WERI-Rb-1 (cell line): ENCODE results near the gene TCP11L1.

Experiments used
- DNase-seq: peaks from one replicate; pipeline ENCODE4 v3.0.0-alpha.2; 2020
- H3K27ac ChIP-seq: fragments of 250-450 bp; sonication (Bioruptor Pico); 2 replicates; pipeline ENCODE4 v1.5.1; 2020; ENCODE audit warnings: mild to moderate bottlenecking, moderate library complexity
- H3K27me3 ChIP-seq: fragments of 250-450 bp; sonication (Bioruptor Pico); 2 replicates; pipeline ENCODE4 v1.5.1; 2021; ENCODE audit warnings: mild to moderate bottlenecking, low read depth, moderate library complexity; ENCODE audit not compliant: insufficient read depth, severe bottlenecking
- H3K36me3 ChIP-seq: fragments of 250-450 bp; sonication (Bioruptor Pico); 2 replicates; pipeline ENCODE4 v1.5.1; 2020; ENCODE audit warnings: mild to moderate bottlenecking, moderate library complexity
- H3K4me3 ChIP-seq: 2 replicates; pipeline ENCODE4 v1.5.1; 2011; ENCODE audit warnings: low read depth, mild to moderate bottlenecking, control low read depth, low read length
- H3K9me3 ChIP-seq: fragments of 250-450 bp; sonication (Bioruptor Pico); 2 replicates; pipeline ENCODE4 v1.5.1; 2021; ENCODE audit warnings: mild to moderate bottlenecking, moderate library complexity; ENCODE audit not compliant: severe bottlenecking
- TF ChIP-seq, protein P1 (sequence below): IDR thresholded peaks from 2 replicates; pipeline ENCODE4 v1.5.1; 2011; ENCODE audit warnings: low read depth, mild to moderate bottlenecking, control low read depth, inconsistent platforms, low read length

Gene TCP11L1

DNA sequence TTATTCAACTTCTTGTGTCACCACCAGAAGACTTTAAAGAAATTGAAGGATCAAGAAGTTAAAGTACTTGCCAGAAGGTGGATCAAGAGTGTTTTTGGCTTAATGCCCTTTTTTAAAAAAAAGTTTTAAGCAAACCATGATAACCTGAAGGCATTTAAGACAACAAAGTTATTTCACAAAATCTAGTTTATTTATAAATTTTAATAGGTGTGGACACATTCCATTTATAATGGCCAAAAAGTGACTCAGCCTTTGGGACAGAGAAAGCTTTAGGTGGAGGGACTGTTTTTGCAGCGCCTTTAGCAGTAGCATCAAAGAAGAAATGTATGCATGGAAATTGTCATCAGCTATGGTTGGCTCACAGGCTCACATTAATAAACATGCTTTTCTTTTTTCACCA is 17.9 kb downstream of the TCP11L1 start:
- peaks cover 27% of the 10 kb centered on the region for H3K36me3 ChIP-seq
- no peak for DNase-seq
- H3K4me3 ChIP-seq, result no peak overlapping the region
- H3K27me3 ChIP-seq, result no peaks in the 10 kb centered on the region
- TF ChIP-seq, protein P1, sequence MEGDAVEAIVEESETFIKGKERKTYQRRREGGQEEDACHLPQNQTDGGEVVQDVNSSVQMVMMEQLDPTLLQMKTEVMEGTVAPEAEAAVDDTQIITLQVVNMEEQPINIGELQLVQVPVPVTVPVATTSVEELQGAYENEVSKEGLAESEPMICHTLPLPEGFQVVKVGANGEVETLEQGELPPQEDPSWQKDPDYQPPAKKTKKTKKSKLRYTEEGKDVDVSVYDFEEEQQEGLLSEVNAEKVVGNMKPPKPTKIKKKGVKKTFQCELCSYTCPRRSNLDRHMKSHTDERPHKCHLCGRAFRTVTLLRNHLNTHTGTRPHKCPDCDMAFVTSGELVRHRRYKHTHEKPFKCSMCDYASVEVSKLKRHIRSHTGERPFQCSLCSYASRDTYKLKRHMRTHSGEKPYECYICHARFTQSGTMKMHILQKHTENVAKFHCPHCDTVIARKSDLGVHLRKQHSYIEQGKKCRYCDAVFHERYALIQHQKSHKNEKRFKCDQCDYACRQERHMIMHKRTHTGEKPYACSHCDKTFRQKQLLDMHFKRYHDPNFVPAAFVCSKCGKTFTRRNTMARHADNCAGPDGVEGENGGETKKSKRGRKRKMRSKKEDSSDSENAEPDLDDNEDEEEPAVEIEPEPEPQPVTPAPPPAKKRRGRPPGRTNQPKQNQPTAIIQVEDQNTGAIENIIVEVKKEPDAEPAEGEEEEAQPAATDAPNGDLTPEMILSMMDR, result no peak
- no peaks in the 10 kb centered on the region for H3K9me3 ChIP-seq
- no peak overlapping the region for H3K27ac ChIP-seq

DNA sequence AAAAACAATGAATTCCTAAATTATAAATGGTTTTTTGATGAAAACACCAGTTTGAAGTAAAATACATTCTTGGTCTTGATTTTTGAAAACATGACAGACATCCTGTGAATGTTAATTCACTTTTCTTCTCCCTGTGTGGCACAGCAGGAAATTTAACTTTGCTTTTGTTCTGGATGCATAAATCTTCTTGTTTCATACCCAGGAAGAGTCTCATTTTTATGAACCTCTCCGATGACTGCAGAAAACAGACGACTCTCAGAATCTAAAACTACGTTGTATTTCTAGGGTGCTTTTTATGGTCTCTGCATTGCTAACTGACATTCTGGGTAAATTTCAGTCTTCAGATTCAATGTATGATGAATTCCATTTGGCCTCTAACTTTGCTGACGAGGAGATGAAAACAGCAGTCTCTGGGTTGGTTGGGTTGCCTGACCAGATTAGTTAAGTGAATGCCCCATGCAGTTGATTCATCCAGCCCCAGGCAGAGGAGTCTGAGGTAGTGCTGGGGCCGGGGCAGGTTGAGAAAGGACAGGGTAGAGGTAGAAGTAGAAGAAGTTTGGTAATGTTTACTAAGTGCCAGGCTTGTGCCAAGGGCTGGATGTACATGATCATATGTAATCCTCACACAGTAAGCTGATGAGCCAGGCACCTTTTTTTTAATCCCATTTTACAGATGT is 20.1 kb downstream of the TCP11L1 start:
- no peak overlapping the region for H3K4me3 ChIP-seq
- H3K36me3 ChIP-seq, result peaks cover 33% of the 10 kb centered on the region
- no peak for DNase-seq
- no peaks in the 10 kb centered on the region for H3K27me3 ChIP-seq
- TF ChIP-seq, protein P1, result no peak
- H3K27ac ChIP-seq, result peak overlapping the region; percentile 82
- H3K9me3 ChIP-seq, result no peaks in the 10 kb centered on the region

DNA sequence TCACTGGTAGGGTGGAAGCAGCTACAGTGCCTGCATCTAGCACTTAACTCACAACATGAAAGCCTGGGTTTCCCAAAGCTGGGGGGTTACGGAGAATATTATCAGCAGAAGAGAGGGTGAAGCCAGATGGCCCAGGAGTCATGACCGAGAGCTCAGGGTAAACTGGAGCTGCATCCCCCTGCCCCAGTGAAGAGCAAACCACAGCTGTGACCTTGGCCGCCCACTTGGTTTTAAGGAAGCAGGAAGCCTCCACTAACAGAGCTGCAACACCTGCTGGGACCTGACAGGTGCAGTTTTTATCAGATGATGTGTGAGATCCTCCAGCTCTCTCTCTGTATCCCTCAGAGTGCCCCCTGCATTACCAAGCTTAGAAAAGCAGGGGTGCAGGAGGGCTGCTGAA is 20.9 kb downstream of the TCP11L1 start:
- no peaks in the 10 kb centered on the region for H3K27me3 ChIP-seq
- H3K36me3 ChIP-seq, result peaks cover 33% of the 10 kb centered on the region
- H3K9me3 ChIP-seq, result no peaks in the 10 kb centered on the region
- H3K27ac ChIP-seq, result peak overlapping the region; percentile 82
- TF ChIP-seq, protein P1, result no peak
- DNase-seq, result peak; percentile 63
- no peak overlapping the region for H3K4me3 ChIP-seq

DNA sequence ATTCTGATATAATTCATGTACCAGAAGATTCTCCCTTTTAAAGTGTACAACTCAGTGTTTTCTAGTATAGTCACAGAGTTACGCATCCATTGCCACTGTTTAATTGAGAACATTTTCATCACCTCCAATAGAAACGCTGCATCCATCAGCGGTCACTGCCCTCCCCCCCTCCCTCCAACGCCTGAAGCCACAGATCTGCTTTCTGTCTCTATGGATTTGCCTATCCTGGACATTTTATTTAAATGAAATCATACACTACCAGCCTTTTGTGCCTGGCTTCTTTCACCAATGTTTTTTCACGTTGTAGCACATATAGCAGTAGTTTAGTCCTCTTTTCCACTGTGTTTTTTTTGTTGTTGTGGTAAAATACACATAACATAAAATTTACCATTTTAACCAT is 22.8 kb downstream of the TCP11L1 start:
- Histone ChIP-seq H3K27ac (peak overlapping the region; percentile 82), H3K36me3 (peaks cover 42% of the 10 kb centered on the region), H3K9me3 (no peaks in the 10 kb centered on the region), H3K27me3 (no peaks in the 10 kb centered on the region), H3K4me3 (no peak overlapping the region)
- no peak for DNase-seq
- TF ChIP-seq, protein P1, result no peak

DNA sequence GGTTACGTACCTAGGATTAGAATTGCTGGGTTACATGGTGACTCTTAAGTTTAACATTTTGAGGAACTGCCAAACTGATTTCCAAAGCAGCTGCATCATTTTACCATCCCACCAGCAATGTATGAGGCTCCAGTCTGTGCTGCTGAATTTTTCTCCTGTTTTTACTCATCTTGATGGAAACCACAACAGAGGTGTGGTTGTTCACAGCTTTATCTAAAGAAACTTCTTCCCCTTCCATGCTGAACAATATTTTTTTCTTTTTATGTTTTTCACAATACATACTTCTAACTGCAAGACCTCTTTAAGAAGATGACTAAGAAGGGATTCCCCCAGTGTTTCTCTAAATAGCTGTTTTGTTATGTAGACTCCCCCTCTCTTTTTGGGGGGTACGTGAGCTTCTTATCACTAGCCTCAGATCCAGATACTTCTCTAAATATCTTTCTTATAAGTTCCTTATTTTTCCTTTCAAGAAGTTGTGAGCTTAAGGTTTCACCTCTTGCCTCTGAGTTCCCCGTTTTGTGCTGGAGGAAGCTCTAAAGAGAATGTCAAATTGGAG is 24.0 kb downstream of the TCP11L1 start:
- Histone ChIP-seq H3K9me3 (no peaks in the 10 kb centered on the region), H3K4me3 (no peak overlapping the region), H3K27me3 (no peaks in the 10 kb centered on the region), H3K36me3 (peaks cover 35% of the 10 kb centered on the region), H3K27ac (no peak overlapping the region)
- DNase-seq, result no peak
- TF ChIP-seq, protein P1, result no peak
